Fibroblast of upper back skin (primary cell): ENCODE measurements around the gene TSSC4.

Source experiments
- DNase-seq: peaks from one replicate; pipeline ENCODE4 v3.0.0-alpha.2; 2013

The TSSC4 gene

DNA sequence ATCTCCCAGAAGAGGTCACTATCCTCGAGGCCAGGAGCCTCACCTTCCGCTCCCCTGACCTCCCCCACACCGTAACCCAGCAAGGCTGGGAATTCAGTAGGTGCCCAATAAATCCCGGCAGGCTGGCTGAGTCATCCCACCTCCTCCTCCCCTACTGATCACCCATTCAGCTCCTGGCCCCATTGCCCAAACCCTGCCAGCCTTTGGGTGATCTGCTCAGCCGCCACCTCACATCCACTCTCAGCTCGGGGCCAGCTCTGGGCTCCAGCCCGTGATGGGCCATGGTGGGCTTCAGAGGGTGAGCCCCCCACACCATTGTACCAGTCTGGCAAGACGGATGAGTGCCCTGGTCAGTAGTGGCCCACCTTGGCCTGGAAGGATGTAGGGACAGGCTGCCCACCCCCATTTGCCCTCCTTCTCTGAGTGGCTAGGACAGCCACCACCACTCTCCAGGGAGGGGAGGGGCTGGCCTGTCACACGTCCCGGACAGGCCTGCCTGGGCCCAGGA, 35.5 kb downstream of the TSSC4 start:
- DNase-seq = no peak

DNA sequence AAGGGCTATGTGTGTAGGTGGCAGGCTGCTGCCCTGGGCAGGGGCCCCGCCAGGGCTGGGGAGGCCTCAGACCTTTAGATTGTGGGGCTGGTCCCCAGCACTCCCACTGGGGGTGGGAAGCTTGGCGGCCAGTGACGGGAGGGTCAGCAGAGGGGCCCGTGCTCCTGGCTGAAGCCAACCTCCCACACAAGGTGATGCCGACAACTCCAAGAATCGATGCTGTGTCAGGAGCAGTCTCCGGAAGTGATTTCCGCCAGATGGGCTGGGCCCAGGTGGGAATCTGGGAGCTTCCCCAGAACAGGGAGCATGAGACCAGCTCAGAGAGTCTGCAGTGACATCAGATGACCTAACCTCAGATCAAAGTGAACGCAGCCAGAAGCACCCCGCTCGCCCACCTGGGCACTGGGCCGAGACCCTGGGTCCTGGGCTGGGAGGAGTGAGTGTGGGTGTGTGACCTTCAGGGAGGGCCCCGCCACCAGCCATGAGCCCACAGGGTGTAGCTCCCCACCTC, 36.0 kb downstream of the TSSC4 start:
- DNase-seq = no peak

DNA sequence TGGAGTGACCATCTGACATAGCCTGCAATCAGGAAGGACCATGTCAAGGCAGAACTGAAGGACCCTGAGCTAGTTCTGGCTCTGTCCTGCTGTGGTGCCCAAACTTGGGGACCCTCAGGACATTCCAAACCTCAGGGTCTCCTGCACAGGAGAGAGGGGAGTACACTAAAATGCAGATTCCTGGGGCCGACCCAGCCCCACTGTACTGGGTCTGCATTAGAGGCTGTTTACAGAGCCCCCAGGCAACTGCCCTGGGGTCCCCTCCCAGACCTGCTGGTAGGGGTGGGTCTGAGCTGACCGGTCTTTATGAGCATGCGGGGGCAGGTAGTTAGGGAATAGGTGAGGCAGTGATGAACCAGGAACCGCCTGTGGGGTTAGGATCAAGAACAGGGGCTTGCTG, 37.0 kb downstream of the TSSC4 start:
- no peak for DNase-seq

DNA sequence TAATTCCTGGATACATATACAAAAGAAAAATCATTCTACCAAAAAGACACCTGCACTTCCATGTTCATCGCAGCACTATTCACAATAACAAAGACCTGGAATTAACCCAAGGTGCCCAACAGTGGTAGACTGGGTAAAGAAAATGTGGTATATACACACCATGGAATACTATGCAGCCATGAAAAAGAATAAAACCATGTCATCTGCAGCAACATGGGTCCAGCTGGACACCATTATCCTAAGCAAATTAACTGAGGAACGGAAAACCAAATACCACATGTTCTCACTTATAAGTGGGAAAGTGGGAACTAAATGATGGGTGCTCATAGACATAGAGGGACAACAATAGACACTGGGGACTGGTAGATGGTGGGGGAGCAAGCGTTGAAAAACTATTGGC, 39.3 kb downstream of the TSSC4 start:
- DNase-seq = no peak

DNA sequence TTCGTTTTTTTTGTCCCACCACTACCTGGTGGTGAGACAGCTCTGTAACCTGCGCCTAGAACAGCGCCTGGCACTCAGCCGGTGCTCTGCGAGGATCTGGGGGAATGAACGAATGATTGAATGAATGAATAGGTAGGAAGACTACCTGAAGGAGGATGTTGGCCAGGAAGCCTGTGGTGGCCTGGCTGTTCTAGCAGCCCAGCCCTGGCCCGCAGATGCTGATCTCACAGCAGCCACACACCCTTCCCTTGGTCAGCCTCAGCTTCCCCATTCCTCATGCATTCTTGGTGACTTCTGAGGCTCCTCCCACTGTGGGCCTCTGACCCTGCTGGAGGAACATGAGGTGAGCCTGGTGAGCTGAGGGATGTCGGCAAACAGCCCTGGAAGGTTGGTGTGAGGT, 40.1 kb downstream of the TSSC4 start:
- DNase-seq = no peak

DNA sequence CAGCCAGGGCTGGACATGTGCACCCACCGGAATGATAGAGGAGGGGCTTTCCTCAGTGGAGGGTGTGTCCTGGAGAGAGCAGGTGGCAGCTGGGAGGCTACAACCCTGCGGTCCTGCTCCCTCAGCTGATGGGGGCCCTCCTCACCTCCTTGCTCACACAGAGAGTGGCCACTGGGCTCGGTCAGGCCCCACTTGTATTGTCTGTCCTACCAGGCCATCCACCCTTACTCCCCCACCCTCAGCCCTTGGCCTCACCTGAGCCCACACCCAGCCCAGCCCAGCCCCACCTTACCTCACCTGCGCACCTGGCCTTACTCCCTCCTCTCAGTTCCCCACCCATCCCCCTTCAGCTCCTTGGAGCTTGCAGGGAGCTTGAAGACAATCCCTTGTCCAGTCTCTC, 40.6 kb downstream of the TSSC4 start:
- DNase-seq = no peak

DNA sequence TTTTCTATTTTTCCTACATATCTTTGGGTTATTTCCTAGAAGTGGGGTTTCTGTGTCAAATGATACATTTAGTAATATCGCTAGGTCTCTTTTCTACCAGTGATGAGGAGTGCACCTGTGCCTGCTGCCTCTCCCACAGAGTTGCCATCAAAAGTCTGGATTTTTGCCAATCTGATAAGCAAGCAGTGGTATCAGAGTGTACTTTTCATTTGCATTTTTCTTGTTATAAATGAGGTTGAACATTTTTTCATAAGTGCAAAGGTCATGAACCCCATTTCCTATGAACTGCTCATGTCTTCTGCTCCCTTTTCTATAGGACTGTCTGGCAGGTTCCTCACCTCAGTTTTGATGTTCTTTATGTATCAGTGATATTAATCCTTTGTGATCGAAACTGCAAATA, 42.0 kb downstream of the TSSC4 start:
- DNase-seq = no peak

DNA sequence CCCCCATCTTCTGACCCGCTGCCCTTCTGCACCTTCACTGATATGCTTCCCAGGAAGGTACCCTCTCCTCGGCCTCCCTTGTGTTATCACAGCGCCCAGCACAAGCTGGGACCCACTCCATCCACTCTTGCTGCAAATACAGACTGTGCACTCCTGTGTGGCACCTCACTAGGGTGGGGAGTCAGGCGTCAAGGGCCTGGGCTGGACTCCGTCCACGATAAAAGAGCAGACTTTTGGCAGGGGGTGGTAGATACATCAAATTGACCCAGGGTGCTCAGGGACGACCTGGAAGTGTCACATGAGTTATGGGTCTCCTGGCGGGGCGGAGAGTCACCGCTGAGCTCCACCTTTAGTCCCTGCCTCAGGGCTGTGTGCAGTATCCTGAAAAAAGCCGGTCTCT, 42.9 kb downstream of the TSSC4 start:
- DNase-seq = no peak

DNA sequence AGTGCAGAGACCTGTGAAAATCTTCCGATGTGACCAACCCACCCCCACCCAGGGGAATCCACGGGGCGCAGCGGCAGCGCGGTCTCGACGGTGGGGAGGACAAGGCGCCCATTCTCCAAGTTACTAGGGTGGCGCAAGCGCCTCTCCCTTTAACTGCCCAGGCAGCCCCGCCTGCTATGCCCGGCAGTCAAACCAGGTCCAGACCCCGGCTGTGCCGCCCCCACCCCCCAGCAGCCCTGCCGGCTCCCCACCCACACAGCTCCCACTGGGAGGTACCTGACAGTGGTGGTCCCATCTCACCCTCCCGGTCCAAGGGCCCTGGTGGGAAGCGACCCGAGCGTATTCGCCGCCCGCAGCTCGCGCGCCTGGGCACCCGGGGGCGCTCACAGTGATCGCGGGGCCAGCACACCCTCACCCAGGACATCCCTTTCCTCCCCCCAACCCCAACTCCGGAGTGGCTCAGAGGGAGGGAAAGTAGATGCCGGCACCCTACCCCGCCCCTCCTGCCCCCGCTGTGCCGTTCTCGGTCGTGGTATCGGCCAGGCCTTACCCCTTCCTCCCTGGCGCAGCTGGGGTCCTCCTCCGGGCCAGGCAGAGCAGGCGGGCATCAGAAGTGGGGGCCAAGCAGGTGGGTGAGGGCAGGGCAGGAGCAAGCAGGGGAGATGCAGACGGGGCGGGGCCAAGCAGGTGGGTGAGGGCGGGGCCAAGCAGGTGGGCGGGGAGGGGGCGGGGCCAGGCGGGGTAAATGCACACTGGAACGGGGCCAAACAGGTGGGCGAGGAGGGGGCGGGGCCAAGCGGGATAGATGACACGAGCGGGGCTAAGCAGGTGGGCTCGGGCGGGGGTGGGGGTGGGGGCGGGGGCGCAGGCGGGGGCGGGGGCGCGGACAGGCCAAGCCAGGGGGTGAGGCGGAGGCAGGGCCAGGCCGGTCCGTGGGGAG, 43.6 kb downstream of the TSSC4 start, which contains the start of gene TRPM5:
TRPM5 (minus strand) TSS at position 634 of the 940 bp plus-strand sequence. CDS start 21,478 bp downstream, outside the sequence.
- no peak for DNase-seq

DNA sequence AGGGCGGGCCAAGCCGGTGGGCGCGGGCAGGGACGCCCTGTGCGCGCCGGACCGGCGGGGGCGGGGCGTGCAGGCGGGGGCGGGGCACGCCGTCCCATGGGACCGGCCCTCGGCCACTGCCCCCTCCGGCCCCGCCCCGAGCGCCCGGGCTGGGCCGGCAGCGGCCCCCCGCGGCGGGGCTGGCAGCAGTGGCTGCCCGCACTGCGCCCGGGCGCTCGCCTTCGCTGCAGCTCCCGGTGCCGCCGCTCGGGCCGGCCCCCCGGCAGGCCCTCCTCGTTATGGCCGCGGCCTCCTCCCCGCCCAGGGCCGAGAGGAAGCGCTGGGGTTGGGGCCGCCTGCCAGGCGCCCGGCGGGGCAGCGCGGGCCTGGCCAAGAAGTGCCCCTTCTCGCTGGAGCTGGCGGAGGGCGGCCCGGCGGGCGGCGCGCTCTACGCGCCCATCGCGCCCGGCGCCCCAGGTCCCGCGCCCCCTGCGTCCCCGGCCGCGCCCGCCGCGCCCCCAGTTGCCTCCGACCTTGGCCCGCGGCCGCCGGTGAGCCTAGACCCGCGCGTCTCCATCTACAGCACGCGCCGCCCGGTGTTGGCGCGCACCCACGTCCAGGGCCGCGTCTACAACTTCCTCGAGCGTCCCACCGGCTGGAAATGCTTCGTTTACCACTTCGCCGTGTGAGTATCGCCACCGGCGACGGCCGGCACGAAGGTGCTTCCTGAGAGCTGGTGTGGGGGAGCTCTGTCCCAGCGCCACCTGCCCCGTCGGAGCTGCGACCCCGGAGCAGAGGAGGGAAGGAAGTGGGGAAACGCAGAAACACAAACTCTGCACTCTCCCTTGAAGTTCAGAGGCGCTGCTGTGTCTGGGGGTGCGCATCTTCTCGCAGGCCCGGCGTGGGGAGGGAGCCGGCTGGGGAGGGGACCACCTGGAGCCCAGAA, 44.5 kb downstream of the TSSC4 start, which contains the start of gene KCNQ1:
KCNQ1 (plus strand) TSS at position 188 of the 925 bp plus-strand sequence; CDS start at position 279, 91 bp downstream.
- no peak for DNase-seq

DNA sequence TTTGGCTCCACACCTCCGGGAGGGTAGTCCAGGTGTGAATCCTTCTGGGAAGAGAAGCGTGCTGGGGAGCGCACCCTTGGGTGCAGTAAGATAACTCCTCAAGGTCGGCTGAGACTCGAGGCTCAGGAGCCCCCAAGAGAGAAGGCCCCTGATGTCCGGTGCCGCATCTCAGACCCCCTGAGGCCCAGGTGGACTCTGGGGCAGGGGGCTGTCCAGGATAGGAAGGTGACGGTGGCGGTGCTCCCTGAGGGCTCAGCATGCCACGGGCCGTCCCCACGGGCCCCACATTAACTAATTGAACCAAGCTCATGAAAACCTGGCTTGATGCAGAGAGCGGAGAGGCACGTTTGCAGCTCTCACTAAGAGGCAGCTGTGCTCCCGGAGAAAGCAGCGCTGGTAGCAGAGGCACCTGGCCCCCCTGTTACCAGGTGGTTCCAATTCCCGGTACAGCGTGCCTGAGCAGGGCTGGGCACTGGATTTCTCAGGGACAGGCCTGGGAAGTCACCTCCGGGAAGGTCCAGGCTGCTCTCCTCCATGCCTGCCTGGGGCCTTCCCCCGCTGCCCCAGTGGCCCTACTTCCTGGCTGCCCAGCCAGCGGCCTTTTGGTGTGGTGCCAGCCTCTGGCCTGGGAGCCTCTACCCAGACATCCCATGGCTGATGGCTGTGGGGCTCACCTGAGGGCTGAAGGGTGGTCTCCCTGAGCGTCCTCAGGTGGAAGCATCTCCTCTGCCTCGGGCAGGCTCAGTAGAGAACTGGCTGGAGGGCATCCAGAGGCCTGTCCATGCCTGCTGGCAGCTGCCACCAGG, 45.4 kb downstream of the TSSC4 start:
- DNase-seq = no peak

DNA sequence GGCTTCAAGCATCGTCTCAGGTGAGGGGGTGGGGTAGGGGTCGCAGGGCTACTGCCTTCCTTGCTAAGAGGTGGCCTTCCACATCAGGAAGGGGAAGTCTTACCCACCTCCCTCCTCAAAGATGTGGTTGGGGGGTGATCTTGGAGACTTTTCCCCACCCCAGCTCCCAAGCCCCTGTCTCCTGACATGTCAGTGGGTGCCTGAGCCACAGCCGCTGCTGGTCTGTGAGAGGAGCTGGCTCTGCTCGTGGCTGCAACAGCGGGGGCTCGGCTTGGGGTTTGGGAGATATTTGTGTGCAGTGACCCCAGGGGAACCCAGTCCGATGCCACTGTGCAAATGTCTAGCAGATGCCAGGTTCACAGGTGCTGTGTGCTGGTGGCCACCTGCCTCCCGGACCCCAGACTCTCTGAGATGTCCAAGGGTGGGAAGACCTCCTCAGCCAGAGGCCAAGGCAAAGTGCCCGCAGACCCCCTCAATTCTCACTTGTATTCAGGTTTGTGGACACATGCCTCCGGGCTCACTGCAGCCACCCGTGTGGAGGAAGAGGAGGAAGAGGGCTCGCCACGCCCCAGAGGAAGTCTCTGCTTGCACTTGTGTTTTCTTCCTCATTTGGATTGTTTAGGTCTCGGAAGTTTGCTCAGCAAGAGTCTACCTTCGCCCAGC, 46.2 kb downstream of the TSSC4 start:
- DNase-seq = no peak

DNA sequence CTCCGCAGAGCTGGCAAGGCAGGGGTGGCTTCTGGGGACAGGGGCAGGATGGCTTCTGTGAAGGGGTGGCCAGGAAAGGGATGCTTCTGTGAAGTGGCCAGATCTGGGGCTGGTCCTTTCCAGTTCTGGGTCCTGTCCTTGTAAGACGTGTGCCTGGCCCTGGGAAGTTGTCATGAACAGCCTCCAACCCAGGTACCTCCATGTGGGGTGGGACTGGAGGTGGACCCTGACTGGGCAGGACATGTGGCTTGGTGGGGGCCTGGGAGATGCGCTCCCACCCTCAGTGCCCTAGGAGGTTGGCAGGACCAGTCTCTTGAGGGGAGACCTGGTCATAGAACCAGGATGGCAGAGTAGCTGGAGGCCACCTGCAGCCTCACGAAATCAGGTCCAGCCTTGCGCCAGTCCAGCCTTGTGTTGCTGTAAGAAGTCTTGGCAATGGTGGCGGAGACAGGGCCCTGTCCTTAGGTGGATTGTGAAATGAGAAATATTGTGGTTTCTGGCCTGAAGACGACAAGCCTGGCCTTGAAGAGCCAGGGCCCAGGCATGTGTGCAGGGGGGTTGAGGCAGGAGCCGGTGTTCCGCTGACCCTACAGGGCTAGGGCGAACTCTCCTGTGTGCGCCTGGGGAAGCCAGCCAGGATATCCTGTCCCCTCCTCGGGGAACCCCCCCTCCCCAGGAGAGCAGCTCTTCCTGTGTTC, 46.9 kb downstream of the TSSC4 start:
- DNase-seq = no peak

DNA sequence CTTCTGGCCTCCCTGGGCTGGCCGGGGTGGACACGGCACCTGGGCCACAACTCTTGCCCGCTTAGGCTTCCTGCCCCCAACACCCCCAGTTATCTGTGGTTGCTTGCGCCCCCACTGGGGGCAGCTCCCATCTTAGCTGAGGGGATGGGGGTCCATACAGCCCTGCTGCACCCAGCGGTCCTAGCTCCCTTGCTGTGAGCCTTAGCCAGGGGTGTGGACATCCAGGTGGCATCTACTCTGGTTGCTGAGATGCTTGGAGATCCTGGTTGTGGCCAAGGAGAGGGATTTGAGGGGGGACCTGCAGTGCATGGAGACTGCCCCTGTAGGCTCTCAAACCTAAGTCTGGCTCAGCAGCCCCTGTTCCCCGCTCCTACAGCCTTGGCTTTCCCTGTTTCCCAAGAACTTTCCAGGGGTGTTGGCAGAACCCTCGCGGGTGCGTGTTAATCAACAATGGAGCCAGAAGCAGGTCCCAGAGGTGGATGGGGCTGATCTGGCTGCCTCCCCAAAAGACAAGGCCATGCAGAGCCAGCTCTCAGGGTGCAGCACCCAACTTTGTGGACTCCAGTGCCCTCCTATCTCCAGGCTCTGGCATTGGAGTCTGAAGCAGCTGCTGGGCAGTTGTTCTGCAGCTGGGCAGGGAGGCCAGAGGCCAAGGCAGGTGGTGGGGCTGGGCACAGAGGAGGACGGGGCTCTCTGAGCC, 47.6 kb downstream of the TSSC4 start:
- no peak for DNase-seq

DNA sequence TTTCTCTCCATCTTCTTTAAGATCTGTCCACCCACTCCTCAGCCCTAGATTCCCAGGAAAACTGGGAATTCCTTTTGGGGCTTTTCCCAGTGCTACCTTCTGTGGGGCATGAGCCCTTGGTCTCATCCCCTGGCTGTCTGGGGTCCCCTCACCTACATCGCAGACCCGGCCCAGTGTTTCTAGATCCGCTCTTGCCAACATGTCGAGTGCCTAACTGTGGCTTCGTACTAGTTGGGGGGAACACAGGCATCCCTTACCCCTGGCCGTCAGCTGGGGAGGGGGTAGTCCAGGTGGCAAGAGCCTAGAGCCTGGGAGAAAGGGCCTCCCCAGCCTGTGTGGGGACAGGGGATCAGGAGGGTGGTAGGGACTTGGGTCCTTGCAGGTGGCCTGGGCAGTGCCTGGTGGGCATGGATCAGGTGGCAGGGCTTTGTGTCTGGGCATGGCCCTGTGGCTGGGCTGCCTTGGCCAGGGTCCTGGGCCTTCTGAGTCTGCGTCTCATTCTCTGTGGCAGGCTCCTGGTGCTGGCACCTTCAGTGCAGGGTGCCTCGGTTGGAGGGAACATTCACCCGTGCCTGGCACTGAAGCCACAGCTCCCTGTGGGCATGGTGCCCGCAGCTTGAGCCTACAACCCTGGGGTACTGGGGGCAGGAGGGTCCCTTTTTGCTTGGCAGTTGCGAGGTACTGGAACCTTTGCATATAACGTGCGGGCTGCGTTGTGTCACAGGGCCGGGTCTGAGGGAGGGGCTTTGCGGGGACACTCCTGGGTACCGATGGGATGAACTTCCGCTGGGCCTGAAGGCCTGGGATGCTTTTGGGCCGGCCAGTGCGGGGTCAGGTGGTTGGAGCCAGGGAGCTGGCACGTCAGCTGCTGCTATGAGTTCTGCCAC, 48.4 kb downstream of the TSSC4 start:
- DNase-seq = no peak

DNA sequence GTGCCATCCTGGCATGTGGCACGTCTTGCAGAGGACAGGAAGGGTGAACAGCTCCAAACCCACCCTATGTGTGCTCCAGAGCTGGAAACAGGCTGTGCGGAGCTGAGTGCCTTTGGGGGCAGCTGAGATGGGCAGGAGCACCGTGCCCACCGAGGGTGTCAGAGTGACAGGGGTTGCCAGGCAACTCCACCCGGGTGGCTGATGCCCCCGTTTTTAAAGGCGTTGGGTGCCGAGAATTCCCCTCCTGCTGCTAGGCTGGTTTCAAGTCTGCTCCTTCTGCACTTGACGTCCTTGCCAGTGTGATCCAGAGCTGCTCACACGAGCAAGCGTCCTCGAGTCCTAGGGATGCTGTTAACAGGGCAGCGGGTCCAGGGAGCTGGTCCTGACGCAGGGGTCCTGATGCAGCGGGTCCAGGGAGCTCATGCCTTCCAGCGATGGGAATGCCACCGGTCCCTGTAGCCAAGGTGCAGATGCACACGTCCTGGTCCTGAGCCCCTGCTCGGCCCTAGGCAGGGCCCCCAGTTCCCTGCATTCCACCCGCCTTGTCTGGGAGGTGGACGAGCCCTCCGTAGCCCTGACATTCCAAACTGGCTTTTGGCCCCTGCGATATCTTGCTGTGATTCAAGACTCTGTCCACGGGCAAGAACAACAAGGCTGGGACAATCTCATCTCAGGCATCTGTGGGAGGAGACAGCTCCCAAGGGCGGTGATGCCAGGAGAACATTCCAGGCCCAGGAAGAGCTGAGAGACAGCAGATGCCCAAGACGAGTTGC, 49.2 kb downstream of the TSSC4 start:
- no peak for DNase-seq

DNA sequence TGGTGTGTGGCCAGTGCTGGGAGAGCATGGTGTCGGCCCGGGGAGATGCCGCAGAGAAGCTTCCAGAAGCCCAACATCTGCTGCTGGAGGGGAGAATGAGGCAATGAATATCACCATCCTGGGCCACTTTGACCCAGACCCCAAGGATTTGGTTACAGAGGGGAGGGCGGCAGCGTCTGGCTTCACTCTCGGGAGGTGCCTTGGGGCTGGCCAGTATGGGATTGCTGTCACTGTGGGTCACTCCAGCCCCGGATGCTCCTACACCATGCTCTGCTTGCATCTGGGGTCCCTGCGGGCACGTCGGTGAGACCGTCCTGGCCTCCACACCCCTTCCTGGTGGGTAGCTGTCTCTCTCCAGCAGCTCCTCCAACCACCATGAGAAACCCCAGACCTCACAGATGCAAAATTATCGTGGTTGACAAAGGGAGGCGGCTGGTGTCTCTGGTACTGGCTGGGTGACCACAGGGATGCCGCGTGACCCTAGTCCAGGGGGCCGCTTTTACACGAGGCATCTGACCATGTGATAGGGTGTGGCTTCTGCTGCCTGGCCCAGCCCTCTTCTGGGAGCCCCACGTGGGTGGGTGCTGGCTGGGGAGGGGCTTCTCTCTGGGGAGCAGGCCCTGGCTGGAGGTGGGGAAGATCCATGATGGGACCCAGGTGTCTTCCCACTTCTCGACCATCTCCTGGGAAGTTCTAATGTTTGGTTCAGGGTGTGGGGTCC, 49.9 kb downstream of the TSSC4 start:
- DNase-seq = no peak

DNA sequence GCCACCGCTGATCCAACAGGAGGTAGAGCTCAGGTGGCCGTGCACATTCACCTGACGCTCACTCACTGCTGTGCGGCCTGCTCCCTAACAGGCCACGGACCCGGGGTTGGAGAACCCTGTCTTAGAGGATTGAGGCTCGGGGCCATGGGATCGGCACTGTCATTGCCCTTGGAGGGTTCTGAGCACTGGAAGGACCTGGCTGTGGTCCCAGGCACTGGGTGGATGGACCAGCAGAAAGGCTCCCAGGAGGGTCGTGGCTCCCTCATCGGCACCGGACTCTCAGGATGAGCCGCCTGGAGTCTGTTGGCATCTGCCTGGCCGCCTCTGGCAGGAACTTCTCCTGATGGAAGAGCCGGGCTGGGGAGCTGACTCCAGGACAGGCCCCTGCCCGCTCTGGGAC, 50.8 kb downstream of the TSSC4 start:
- DNase-seq = no peak
